GM21786 (cell line): Measurements from ENCODE around the gene TRRAP.
"Not testable (repeated sequence)": the region's sequence is repeated elsewhere in the genome, so short reads cannot be mapped to it uniquely, and the experiment has no call there.

Source experiments
- ATAC-seq: cut with Tn5 transposase; IDR thresholded peaks from one replicate; pipeline ENCODE4 v1.9.1; 2021; ENCODE audit not compliant: unreplicated experiment

Gene TRRAP

DNA sequence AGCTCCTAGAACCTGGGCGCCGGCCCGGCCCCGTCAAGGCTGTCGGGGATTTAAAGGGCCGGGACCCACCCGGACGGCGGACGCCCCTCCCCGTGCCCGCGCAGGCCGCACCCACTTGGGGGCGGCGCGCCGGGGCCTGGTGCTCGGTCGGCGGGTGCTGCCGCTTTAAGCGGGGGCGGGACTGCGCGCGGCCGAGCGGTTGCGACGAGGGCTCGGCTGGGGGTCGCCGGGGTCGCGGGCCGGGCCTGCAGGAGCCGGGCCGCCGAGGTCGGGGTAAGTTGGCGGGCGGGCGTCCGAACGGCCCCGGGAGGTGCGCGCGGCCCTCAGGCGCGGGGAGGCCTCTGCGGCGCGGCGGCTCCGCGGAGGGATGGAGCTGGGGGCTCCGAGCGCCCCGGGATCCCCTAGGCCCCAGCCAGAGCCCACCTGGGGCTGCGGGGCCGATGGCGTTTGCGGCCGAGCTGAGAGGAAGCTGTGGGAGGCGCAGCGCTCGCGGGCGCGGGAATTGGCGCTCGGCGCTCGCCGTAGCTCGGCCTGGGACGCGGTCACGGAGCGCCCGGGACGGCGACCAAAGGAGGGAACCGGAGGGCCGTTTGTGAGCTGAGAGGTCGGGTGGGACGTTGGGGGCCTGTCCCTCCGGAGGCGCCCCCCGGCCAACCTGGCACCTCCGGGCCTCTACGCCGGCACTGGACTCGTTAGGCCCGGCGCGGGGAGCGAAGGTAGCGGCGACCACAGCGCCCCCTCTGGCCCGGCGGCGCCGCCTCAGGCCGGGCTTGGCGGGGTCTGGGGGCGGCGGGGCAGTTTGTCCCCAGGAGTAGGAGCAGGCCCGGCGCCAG, at the start of gene TRRAP:
Gene TRRAP, plus strand, starts transcription at position 168 of the 833 bp plus-strand sequence. CDS start 2,619 bp downstream, outside the sequence.
- peak; percentile 49 for ATAC-seq

DNA sequence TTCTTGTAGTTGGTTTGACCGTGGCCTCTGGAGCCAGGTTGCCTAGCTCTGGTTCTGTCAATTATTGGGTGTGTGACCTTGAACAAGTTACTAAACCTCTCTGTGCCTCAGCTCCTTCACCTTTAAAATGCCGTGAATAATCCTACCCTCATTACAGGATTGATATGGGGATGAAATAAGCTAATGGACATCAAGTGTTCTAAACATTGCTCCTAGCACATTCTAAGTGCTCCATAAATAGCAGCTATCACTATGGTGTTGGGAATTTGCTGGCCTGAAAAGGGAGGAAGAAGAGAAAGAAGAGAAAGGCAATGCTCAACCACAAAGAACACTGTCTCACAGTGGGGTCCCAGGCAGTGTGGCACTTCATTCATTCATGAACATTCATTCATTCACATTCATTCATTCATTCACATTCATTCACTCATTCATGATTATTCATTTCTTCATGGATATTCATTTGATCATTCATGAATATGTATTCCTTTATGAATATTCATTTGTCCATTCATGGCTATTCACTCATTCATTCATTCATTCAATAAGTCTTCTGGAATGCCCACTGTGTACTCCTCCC, 47.3 kb upstream of the TRRAP start:
- ATAC-seq = no peak

DNA sequence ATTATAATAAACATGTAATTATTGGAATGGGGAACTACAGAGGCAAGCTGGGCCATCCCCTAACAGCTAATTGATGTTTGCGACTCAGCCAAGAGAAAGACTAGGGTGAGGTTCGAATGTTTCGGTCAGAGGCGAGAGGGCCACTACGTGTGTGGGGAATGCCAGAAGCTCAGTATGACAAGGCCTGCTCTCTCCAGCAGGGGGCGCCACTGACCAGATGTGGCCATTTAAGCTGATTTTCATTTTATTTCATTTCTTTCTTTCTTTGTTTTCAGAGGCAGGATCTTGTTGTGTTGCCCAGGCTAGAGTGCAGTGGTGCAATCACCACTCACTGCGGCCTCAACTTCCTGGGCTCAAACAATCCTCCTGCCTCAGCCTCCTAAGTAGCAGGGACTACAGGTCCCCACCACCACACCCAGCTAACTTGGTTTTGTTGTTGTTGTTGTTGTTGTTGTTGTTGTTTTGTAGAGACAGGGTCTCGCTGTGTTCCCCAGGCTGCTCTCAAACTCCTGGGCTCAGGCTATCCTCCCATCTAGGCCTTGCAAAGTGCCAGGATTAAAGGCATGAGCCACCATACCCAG, 46.6 kb upstream of the TRRAP start:
- ATAC-seq = no peak

DNA sequence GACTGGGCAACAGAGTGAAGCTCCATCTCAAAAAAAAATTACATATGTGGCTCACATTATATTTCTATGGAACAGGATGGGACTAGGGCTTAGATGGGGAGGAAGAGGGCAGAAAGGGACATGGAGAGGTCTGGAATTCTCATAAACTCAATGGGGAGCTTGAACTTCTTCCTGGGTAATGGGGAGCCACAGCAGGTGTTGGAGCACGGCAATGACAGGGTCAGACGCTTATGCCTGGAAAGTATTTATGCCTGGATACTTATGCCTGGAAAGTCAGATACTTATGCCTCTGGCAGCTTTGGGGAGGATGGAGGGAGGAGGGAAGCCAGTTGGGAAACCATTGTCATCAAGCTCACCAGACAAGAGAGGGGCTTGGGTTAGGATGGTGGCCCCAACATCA, 45.3 kb upstream of the TRRAP start:
- no peak for ATAC-seq

DNA sequence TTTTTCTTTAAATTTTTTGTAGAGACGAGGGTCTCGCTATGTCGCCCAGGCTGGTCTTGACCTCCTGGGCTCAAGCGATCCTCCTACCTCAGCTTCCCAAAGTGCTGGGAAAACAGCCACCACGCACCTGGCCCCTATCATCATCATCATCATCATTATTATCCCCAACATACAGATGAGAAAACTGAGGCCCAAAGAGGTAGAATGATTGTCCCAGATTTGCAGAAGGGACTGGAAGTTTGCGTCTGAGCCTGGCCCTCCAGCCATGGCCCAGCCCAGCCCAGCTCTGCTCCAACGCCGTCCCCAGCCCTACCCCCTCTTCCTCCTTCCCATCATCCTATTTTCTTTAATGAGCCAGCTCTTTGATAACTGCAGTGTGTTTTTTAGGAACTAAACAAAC, 43.4 kb upstream of the TRRAP start:
- no peak for ATAC-seq

DNA sequence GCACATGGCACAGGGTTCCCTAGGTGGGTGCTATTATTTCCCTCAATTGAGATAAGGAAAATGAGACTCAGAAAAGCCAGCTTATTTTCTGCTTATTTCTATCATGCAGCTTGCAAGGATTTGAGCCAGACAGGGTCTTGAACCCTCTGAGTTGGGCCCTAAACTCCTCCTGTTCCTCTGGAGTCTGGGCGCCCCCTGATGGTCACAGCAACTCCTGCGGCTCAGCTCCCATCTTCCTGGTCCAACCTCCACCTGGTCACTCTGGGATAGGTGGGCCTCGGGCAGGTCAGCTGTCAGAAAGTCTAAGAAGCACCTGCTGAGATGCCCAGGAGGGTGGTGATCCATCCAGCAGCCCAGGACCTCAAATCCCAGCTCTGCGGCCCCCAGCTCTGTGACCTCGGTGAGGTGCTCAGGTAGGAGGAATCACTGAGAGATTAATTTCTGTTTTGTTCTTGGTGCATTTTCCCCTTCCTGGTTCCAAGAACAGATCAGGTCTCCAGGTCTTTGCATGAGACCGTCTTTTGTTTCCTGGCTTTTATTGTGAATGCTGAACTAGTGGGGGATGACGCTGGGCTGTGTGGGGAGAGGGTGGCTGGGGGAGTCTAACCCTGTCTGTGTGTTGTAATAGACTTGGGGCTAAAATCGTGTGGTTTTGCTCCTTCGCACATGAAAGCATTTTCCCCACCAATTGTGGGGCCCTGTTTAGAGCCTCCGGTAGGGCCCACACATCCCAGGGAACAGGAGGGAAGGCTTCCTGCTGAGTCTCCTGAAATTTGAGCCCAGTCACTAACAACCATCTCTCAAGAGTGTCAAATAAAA, 41.3 kb upstream of the TRRAP start:
- no peak for ATAC-seq

DNA sequence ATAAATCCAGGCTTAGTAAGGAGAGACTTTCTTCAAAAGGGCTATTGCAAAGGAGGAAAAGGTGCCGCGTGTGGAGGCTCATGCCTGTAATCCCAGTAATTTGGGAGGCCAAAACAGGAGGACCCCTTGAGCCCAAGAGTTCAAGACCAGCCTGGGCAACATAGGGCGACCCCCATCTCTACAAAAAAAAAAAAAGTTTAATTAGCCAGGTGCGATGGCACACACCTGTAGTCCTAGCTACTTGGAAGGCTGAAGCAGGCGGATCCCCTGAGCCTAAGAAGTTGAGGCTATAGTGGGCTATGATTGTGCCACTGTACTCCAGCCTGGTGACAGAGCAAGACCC, 40.7 kb upstream of the TRRAP start:
- no peak for ATAC-seq

DNA sequence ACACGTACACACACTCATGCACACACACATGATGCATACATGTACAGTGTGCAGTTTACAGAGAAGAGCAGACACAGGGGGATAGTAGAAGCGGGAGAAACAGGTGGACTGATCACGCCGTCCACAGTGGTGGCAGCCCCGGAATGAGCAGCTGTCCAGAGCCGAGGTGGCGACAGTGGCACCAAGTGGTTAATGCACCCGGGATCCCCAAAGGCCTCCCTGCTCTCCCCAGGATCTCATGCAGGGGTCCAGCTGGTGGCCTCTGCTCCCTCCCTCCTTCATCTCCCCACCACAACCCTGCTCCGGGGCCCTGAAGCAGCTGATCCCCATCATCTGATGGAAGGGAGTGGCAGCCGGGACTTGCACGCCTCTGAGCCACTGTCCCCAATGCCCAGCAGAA, 38.2 kb upstream of the TRRAP start:
- ATAC-seq = no peak

DNA sequence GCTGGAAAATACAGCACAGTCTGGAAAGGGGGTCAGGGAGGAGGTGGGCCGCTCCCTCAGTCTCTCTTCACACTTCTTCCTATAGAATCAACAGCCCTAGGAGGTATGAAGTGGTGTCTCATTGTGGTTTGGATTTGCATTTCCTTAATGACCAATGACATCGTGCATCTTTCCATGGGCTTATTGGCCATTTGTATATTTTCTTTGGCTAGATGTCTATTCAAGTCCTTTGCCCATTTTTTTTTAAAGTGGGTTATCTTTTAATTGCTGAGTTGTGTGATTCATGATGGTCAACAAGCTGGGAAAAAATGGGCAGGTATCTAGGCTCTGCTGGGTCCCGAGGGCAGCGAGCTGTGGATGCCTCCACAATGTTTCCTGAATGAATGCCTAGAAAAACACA, 37.6 kb upstream of the TRRAP start:
- no peak for ATAC-seq

DNA sequence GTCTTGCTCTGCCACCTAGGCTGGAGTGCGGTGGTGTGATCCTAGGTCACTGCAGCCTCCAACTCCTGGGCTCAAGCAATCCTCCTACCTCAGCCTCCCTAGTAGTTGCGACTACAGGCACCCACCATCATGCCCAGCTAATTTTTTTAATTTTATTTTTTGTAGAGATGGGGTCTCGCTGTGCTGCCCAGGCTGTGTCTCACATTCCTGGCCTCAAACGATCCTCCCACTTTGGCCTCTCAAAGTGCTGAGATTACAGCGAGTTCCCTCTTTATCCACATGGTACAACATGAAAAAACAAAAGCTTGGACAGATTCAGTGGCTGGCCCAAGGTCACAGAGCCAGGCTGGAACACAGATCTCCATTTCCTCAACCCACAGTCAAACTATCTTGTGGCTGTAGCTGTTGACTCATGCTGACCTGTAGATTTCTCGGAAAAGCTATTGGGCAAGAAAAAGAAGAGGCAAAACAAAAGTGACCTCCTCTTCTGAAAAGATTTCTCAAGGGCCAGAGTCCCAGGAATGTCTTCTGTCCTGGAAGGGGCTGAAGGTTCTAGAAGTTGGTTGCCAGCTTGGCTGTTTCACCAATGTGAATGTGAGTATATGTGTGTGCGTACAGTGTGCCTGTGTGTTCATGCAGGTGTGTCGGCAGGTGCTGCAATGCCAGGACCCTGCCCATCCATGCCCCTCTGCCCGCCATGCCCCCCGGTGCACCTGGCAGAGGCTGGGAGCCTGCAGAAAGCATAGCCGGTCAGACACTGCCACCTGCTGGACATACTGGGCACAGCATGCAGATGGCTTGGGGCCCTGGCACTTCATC, 36.9 kb upstream of the TRRAP start:
- ATAC-seq = no peak

DNA sequence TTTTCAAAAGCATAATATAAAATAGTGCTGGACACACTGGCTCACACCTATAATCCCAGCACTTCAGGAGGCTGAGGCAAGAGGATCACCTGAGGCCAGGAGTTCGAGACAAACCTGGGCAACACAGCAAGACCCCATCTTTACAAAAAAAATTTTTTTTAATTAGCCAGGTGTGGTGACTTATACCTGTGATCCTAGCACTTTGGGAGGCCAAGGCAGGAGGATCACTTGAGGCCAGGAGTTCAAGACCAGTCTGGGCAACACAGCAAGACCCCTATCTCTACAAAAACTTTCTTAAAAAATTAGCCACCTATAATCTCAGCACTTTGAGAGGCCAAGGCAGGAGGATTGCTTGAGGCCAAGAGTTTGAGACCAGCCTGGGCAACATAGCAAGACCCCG, 35.8 kb upstream of the TRRAP start:
- not testable (repeated sequence) for ATAC-seq

DNA sequence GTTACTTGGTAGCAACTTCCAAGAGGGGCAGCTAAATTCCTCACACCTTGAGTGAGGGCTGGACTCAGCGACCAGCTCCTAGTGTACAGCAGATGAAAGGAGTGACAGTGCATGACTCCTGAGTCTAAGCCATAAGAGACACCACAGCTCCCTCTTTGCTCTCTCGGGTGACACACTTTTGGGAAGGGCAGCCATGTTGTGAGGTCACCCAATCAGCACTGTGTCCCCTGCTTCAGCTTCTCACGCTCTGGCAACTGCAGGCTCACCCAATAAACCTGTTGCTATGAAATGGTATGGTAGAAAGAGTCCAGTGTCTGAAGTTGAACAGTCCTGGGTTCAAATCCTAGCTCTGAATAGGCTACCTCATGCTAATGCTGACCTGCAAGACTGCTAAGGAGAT, 29.4 kb upstream of the TRRAP start:
- no peak for ATAC-seq

DNA sequence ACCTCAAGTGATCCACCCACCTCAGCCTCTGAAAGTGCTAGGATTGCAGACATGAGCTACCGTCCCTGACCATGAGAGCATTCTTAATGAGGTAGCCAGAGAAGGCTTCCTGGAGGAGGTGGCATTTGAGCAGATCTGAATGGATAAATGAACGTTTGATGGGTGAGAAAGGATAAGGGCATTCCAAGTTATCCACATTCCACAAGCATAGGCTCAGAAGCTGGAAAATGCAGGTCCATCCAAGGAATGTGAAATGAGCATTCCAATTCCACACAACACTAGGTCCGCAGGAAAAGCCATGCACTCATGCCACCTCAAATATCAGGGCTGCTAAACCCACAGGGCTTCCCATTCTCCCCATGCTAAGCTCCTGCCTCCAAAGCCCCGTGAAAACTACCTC, 25.5 kb upstream of the TRRAP start:
- ATAC-seq = no peak

DNA sequence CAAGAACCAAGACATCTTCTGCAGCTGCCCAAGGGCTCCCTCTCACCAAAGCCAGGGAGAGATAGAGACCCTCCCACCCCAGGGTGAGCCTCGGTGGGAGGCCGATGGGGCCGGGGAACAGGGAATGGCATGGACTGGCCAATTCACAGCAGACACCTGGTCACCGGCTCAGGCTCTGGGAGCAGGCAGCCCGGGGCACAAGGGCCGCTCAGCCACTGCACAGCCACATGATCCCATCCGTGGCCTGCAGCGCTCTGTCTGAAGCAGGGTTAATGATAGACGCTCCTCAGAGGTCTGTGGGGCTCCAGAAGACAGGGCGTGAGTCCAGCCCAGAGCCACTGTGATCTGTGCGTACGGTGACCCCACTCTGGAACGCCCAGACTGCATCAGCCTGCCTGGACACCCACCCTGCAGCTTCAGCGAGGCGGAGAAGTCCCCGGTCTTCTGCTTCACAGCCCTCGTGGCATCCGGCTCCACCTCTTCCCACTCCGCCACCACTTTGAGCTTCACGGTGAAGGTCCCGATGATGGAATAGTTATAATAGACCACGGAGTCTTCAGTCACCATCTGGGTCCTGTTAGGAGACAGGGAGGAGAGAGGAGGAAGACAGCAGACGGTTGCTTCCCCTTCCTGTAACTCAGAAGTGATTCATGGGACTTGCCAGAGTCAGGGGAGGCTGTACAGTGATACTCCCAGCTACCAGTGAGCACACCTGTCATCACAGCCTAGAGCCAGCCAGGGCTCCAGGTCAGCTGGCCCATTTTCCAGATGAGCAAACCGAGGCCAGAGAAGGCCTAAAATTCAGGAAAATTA, 22.5 kb upstream of the TRRAP start:
- ATAC-seq = no peak

DNA sequence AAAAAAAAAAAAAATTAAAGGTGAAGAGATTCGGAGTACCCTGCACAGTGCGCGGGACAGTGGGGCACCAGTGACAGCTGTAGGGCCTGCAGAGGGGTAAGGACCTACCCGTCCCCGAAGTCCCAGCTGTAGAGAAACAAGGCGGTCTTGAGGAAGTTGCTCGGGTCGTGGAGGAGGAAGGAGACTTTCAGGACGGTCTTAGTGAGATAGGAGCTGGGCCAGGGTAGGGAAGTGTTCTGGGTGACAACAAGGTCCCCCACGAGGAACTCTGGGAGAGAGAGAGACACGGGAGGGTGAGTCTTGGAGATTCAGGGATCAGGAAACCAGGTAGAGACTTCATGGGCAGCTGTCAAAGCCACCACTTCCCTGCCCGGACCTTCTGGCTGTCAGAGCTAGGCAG, 18.3 kb upstream of the TRRAP start:
- ATAC-seq = no peak

DNA sequence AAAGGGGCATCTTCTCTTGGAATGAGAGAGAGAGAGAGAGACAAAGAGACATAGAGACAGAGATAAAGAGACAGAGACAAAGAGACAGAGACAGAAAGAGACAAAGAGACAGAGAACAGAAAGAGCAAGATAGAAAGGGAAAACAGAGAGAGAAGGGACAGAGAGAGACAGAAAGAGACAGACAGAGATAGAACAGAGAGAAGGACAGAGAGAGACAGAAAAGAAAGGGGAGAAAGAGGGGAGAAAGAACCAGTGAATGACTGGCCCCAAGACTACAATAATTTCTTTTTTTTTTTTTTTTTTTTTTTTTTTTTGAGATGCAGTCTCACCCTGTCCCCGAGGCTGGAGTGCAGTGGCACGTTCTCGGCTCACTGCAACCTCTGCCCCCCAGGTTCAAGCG, 16.1 kb upstream of the TRRAP start:
- ATAC-seq = no peak

DNA sequence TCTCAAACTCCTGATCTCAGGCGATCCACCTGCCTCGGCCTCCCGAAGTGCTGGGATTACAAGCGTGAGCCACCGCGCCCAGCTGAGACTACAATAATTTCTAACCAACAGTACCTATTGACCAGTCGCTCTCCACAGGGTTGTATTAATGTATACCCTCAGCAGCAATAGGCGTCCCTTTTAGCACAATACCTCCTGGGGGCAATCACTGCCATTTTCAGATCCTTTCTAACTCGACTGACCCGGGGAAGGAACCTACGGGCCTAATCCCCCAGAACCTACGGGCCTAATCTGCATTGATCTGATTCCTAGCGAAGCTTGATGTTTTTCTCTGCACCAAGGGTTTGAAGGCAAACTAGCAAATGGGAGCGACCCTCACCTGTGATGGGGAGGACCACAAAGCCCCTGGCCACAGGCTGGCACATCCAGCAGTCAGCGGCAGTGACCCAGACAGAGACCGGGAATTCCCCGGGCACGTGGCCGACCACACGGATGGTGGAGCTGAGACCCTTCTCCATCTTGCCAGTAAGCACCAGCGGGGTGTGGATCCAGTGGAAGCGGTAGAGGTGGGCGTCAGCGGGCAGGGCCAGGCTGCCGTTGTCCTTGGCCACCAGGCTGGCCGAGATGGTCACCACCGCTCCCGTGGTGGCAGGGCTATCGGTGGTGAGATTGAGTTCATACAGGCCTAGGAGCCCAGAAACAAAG, 15.5 kb upstream of the TRRAP start:
- ATAC-seq = no peak

DNA sequence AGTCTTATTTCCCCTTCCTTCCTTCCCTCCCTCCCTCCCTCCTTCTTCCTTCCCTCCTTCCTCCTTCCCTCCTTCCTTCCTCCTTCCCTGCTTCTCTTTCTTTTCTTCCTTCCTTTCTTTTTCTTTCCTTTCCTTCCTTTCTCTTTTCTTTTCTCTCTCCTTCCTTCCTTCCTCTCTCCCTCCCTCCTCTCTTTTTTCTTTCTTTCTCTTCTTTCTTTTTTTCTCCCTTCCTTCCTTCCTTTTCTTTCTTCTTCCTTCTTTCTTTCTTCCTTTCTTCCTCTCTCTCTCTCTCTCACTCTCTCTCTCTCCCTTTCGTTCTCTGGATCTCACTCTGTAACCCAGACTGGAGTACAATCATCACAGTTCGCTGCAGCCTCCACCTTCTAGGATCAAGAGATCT, 14.7 kb upstream of the TRRAP start:
- ATAC-seq = no peak

DNA sequence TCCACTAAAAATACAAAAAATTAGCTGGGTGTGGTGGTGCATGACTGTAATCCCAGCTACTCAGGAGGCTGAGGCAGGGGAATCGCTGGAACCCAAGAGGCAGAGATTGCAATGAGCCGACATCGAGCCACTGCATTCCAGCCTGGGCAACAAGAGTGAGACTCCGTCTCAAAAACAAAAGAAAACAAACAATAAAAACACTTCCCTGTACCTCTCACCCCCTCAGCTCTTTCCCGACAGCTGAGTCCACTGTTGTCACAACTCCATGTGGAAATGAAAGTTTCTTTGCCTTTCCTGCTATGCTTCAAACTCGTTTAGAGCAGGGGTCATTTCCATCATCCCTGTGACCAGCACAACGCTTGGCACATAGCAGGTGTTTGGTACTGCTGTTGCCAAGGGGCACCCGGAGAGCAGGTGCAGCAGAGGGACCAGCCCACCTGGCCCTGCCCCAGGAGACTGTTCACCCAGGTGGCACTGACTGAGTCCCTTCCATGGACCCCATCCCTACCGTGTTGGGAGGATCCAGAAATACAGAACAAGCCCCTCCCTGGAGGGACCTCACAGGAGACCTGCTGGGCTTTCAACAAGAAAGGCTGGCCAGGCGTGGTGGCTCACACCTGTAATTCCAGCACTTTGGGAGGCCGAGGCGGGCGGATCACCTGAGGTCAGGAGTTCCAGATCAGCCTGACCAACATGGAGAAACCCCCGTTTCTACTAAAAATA, 13.4 kb upstream of the TRRAP start:
- ATAC-seq = no peak
